AML-193 (cell line): ENCODE measurements around the gene WIPF2.

Source experiments
- DNase-seq, 2 experiments: peaks; one replicate each; lab custom pipeline; 2025; lab: John Stamatoyannopoulos, UW

The WIPF2 gene, protein sequence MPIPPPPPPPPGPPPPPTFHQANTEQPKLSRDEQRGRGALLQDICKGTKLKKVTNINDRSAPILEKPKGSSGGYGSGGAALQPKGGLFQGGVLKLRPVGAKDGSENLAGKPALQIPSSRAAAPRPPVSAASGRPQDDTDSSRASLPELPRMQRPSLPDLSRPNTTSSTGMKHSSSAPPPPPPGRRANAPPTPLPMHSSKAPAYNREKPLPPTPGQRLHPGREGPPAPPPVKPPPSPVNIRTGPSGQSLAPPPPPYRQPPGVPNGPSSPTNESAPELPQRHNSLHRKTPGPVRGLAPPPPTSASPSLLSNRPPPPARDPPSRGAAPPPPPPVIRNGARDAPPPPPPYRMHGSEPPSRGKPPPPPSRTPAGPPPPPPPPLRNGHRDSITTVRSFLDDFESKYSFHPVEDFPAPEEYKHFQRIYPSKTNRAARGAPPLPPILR

DNA sequence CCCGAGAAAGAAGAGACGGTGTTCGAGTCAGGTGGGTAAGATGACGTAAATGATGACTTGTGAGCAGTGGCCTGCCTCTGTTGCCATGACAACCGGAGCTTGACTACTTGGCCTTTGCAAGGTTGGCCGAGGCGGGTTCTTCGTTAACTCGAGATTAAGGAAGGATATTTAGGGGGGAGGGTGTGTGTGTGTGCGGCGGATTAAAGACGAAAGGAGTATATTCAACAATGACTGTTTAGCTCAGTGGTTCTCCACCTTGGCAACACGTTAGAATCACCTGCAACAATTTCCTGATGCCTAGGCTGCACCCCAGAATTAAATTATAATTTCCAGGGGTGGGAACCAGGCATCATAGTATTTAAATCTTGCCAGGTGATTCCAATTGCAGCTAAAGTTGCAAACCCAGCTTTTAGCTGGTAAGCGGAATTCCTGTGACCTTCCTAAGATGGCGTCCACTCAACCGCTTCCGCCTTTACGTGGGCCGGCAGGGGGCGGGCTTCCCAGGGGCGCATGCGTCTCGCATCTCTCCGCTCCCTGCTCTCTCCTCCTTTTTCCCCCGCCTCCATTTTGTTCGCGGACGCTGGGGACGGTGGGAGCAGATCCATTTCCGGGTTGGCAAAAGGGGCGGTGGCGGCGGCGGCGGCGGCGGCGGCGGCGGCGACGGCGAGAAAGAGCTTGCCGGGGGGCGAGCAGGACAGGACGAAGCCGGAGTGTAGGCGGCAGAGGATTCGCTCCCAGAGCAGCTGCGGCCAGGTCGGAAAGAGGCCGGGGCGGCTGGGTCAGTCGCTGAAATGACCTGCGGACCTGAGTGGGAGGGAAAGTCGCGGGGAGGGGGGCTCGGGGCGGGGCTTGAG is at the start of gene WIPF2:
TSS of gene WIPF2 (plus strand) at position 565 of the 854 bp plus-strand sequence. CDS start 37,156 bp downstream, outside the sequence.
- peak; percentile 97 to 98 for DNase-seq

DNA sequence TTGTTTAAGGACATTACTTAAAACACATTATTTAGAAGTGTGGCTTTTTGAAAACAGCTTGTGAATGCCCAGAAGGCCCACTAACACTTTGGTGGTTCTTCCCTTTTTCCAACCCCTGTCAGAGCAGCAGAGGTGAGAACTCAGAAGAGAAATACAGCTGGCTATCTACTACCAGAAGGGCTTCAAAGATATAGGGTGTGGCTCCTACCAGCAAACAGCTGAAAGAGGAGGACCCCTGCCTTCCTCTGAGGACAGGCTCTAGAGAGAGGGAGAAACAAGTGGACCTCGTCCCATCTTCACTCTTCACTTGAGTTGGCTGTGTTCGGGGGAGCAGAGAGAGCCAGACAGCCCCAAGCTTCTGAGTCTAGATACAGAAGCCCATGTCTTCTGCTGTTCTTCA is 48.8 kb upstream of the WIPF2 start:
- no peak for DNase-seq

DNA sequence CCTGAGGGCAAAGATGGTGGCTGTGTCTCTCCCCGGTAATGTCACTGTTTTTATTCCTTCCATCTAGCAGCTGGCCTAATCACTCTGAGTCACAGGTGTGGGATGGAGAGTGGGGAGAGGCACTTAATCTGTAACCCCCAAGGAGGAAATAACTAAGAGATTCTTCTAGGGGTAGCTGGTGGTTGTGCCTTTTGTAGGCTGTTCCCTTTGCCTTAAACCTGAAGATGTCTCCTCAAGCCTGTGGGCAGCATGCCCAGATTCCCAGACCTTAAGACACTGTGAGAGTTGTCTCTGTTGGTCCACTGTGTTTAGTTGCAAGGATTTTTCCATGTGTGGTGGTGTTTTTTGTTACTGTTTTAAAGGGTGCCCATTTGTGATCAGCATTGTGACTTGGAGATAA is 47.4 kb upstream of the WIPF2 start:
- no peak for DNase-seq

DNA sequence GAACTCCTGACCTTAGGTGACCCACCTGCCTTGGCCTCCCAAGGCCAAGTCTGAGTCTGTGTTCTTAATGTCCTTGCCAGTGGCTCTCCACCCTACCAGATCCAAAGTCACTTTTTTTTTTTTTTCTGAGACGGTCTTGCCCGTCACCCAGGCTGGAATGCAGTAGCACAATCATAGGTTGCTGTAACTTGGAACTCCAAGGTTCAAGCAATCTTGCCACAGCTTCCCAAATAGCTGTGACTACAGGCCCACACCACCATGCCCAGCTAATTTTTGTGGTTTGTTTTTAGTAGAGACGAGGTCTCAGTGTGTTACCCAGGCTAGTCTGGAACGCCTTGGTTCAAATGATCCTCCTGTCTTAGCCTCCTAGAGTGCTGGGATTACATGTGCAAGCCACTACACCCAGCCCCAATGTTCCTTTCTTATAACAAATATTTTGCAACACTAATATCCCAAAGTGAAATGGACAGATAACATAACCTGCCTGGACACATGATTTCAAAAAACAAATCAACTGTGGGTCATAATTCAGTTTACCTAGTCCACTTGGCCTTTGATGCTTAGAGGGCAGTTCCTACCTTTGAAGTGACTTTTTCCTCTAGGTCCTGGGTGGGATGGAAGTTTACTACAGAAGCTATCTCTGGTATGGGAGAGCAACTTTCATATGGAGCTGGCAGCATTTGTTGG is 45.9 kb upstream of the WIPF2 start:
- DNase-seq = no peak

DNA sequence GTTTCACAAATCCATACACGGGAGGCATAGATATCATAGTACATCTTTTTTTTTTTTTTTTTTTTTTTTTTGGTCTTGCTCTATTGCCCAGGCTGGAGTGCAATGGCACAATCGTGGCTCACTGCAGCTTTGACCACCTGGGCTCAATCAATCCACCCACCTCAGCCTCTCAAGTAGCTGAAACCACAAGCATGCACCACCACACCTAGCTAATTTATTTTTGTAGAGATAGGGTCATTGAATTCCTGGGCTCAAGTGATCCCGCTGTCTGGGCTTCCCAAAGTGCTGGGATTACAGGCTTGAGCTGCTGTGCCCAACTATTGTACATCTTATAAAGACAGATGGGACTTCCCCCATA is 45.3 kb upstream of the WIPF2 start:
- DNase-seq = no peak

DNA sequence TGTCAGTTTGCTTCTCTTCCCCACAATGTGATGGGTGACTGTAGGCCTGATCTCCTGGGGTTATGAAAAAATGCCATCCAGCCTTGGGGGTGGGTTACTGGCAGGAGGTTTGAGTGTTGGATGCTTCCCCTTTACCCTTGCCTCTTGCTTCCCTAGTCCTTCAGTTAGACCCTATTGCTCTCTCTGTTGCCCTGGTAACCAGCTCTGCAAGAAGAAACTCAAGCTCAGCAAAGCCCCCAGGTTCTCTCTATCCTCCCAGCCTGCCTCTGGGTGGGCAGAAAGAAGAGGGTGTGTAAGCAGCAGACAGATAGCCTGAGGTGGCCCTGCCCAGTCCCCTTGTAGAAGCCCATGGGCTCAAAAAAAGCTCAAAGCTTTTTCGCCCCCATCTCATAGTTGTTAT is 44.6 kb upstream of the WIPF2 start:
- DNase-seq = no peak

DNA sequence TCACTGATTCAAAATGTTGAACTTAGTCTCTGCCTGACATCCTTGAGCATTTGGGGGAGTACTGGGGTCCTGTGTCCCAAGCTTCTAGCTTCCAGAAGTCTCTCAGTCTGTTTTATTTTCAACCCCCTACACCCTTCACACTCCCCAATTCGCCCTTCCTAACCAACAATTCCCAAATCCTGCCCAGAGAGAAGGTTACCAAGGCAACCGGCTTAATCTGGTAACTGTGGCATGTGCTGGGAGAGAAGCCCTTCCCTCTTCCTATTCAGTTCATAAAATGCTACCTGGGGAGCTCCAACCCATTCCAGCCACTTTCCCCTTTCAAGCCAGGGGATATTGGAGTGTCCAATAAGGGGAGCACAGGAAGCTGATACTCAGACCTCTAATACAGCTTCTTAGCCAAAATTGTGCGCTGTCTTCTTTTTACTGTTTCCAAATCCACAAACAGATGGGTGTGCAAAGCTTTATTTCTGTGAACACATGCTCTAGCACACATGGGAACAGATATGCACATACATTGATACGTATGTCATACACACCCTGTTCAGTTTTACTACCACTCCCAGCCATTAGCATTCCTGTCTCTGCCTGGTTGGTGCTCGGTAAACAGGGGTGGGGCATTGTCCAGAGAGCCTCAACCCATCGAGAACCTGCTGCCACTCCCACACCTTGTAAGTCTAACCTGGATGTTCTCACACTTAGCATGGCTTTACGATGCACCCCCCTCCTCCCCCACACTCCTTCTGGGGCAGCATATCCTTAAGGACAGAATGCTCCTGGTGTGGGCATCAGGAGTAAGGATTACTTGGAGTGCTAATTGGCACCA is 43.0 kb upstream of the WIPF2 start:
- DNase-seq = no peak

DNA sequence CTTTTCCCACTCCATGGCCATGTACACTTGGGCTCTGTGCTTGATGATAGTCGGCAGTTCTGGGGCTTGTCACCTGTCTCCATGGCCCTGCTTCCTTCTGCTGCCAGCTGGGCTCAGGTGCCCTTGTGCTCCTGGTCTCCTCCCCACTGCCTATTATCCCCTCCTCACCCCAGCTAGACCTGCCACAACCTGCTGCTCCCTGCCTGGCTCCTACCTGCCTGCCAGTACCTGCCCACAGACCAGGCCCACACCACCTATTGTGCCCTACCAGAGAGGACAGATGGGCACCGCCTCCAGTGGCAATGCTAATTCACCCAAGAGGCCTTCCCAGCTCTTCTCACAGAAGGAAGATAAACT is 42.4 kb upstream of the WIPF2 start:
- DNase-seq = no peak

DNA sequence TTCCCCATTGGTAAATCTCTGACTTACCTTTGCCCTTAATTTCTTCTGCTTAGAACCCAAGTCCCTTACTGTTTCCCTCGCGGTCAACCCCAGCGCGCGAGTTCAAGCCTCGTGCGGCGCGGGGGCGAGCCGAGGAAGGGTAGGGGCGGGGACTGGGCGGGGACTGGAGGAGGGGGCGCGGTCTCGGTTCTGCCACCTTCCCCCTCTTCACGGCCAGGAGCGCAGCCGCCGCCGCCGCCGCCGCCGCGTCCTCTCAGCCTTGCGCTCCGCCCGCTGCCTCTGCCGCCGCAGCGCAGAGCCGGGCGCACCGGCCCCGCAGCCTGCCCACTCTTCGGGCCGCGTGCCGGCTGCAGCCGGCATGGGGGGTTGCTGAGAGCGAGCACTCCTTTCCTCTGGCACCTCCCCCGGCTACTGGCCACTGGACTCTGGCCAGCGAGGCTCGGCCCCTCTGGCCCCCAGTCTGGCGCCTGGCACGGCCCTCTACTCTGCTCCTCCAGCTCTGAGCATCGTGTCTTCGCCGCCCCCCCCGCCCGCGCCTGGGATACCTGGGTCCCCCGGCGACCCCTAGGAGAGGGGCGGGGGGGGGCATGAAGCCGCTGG is 41.7 kb upstream of the WIPF2 start, which contains the start of gene RAPGEFL1:
TSS of gene RAPGEFL1 (plus strand) at position 196 of the 600 bp plus-strand sequence. CDS start at position 588, 392 bp downstream.
- no peak for DNase-seq

DNA sequence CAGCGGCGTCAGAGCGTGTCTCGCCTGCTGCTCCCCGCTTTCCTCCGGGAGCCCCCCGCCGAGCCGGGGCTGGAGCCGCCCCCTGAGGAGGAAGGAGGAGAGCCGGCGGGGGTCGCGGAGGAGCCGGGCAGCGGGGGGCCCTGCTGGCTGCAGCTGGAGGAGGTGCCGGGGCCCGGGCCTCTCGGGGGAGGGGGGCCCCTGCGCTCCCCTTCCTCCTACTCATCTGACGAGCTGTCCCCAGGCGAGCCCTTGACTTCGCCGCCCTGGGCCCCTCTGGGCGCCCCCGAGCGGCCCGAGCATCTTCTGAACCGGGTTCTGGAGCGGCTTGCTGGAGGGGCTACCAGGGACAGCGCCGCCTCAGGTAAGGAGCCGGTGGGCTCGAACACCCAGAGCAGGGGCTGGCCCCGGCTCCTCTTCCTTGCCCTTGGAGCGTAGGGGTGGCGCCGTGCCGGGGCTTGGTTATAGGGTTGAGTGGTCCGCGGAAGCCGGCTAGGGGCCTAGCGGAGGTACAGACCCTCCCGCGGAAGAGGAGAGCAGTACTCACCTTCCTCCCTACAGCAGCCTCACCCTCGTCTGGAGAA is 41.0 kb upstream of the WIPF2 start:
- no peak for DNase-seq

DNA sequence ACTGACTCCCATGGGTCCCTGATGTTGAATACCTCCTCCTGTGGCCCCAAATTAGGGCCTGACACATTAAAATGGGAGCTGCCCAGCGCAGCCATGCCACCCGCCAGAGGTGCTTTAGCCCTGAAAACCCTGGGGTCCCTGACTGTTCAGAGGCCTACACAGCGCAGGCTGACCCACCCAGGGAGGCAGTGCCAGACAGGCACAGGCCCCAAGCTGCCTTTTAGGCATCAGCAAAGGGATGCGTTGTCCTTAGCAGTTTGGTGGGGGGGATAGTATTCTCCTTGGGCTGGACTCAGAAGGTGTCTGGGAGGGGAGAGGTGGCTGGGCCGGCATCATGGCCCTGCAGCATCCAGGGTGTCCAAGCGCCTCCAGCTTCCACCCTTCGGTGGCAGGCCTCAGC is 40.4 kb upstream of the WIPF2 start:
- no peak for DNase-seq

DNA sequence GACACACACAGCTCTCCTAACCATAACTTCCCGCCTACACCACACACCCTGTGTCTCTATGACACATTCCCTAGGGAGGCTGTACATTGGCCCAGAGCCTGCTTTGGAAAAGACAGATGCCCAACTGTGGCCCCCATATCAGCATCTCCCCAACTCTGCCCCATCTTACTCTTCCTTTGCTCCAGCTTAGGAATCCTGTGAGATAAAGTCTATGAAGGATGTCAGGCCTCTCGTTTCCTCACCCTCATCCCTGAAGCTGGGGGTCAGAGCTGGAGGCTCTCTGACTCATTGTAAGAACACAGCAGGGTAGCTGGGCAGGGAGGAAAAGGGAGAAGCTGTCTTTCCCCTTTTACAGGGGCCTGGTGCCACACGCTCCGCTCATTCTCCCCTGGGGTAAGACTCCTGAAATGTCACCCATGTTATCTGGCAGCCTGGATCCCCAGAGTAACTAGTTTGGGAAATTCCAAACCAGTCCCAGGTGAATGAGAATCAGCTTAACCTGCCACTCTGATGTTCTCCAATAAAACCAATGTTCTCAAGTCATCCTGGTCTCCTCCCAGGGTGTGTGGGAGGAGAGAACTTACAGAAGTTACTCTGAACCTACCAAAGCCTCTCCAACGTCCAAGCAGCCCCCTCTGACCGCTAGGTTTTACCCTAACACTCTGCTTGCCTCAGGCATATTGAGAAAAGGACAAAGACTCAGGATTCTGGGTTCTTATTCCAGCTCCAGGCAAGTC is 39.0 kb upstream of the WIPF2 start:
- no peak for DNase-seq

DNA sequence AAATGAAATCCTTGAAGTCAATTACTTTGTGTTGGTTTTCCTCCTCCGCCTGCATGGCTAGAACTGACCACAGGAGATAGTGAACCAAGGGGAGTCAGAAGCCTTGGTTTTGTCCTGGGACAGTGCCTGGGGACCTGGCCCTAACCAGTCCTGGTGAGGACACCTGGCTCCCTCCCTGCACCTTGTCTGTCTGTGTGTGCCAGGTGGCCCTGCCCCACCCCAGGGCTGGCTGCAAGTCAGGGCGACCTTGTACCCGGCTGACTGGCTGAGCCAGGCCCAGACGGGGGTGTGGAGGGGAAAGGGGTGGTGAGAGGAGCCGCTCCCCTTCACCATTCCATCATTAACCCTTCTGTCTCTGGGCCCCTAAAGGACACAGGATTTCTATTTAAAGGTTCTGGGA is 38.4 kb upstream of the WIPF2 start:
- DNase-seq = no peak

DNA sequence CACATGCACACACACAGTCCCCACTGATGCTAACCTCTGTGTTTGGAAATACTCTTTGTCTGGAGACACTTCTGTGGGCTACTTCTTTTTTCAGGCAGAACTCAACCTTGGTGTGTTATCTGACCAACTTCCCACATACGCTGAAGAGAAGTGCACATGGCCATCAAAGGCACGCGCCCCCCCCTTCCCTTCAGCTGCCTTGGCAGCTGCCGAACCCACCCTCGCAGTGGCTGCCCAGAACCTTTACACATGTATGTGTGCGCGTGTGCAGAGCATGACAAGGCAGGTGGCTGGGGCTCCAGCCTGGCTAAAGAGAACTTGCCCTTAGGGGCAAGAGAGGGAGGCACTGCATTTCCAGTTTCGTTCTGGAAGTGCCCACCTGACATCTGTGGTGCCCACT is 37.9 kb upstream of the WIPF2 start:
- no peak for DNase-seq

DNA sequence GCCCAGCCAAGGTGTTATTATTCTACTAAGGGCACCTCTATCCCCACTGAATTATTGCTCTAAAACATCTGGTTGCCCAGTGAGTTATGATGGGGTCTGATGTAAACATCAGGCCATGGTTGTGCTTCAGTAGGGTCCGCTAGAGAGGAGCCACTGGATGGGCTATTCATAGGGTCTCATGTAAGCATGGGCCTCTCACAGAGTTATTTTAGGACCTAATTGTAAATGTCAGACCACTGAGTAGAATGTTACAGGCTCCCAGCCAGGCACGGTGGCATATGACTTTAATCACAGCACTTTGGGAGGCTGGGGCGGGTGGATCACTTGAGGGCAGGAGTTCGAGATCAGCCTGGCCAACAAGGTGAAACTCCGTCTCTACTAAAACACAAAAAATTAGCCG is 36.5 kb upstream of the WIPF2 start:
- DNase-seq = no peak

DNA sequence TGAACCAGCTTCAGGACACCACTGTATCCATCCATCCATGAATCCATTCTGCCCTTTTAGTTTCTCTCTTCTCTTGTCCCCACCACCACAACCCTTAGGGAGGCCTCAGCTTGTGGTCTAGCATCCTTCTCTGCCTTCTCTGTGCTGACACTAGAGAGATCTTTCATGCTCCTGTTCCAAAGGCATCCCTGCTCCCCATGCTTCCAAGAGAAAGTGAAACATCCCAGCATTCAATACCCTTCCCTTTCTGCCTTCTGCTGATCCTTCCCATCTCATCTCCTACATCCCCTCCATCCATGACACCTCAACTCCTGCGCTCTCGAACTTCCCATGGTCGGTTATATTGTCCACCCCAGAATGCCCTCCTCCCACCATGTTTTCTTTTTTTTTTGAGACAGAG is 31.9 kb upstream of the WIPF2 start:
- no peak for DNase-seq

DNA sequence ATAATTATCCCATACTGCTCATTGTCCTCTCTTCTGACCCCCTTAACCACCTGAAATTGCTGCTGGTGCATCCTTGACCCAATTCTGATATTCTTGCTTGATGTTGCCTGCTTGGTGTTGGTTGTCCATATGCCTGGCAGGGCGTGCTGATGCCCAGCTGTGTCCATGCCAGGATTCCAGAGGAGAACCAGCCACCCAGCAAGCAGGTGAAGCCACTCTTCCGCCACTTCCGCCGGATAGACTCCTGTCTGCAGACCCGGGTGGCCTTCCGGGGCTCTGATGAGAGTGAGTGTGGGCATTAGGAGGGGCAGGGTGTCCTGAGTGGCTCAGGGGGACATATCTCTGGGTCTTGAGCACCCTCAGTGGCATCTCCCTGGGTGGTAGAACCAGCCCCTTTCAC is 30.4 kb upstream of the WIPF2 start:
- no peak for DNase-seq

DNA sequence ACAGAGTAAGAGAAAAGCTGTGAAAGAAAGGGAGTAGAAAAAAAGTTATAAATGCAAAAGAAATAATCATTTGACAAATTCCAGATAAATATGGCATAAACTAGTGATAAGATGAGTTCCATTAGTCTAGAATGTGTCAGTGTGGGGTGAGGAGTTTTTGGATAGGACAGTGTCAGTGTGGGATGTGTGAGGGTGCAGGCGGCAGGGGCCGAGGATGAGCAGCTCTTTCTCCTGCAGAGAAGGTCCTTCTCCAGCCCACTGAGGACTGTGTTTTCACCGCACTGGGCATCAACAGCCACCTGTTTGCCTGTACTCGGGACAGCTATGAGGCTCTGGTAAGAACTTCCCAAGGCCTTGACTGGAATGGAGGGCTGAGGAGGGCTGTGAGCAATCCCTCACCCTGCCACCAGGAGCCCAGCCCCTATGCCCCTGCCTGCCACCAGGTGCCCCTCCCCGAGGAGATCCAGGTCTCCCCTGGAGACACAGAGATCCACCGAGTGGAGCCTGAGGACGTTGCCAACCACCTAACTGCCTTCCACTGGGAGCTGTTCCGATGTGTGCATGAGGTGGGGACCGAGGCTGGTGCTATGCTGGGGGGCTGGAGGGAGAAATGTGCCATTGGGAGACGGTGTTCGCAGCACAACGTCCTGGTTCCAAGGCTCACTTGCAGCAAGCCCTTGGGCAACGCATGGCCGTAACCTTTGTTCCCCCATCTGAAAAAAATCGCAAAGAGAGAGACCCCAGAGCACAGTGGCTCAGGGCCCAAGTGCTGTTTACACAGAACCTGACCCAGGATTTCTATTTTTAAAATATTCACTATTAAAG is 28.7 kb upstream of the WIPF2 start:
- no peak for DNase-seq
